Cardiac fibroblast (primary cell): Measurements from ENCODE around the gene KCTD12.

Experiments used
- DNase-seq, 2 donors: peaks; one replicate each; pipeline versions ENCODE4 v3.0.0 to v3.0.0-alpha.2; 2010; ENCODE audit warnings: low read depth in 2 of 2
- H3K4me3 ChIP-seq, 2 donors: replicated peaks in 1 of 2; 1 replicate in 1 of 2; 2 replicates in 1 of 2; pipeline ENCODE4 v1.5.1; 2011; ENCODE audit warnings: low read depth in 2 of 2, low read length in 2 of 2, mild to moderate bottlenecking in 2 of 2, moderate library complexity in 1 of 2
- TF ChIP-seq, protein P1 (sequence below): IDR thresholded peaks from one replicate; pipeline ENCODE4 v1.5.1; 2011; ENCODE audit warnings: low read depth, mild to moderate bottlenecking, low read length, inconsistent platforms

The KCTD12 gene

DNA sequence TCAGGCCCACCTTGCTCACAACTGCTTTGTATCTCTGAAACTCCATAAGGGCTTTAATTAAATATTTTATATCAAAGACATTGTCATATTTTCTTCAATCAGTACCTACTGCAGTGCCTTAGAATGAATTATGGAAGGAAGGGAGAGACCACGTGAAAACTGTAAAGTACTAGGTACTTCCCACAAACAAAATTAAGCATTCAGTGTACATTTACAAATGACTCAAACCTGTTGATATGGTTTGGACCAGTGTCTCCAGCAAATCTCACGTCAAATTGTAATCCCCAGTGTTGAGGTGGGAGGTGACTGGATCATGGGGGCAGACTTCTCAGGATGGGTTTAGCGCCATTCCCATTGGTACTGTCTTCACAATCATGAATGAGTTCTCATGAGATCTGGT is 23.2 kb downstream of the KCTD12 start:
- H3K4me3 ChIP-seq = no peak overlapping the region
- TF ChIP-seq, protein P1, sequence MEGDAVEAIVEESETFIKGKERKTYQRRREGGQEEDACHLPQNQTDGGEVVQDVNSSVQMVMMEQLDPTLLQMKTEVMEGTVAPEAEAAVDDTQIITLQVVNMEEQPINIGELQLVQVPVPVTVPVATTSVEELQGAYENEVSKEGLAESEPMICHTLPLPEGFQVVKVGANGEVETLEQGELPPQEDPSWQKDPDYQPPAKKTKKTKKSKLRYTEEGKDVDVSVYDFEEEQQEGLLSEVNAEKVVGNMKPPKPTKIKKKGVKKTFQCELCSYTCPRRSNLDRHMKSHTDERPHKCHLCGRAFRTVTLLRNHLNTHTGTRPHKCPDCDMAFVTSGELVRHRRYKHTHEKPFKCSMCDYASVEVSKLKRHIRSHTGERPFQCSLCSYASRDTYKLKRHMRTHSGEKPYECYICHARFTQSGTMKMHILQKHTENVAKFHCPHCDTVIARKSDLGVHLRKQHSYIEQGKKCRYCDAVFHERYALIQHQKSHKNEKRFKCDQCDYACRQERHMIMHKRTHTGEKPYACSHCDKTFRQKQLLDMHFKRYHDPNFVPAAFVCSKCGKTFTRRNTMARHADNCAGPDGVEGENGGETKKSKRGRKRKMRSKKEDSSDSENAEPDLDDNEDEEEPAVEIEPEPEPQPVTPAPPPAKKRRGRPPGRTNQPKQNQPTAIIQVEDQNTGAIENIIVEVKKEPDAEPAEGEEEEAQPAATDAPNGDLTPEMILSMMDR = no peak
- no peak for DNase-seq

DNA sequence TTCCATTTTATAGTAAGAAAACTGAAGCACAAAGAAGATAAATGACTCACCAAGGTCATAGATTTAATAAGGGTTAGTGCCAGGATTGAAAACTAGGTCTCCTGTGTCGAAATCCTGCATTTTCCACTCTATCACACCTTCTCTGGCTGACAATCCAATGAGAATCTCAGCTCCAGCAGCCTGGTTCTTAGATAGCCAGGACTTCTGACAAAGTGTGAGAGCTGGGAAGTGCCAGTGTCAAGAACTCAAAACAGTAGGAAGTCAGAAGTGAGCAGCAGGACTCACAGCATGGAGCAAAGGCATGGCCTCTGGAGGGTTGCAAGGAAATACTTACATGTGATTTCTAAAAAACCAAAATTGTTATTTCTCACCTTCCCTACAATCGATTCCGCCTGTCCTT is 24.3 kb downstream of the KCTD12 start:
- DNase-seq = peak in 1 of 2 donors; percentile 18
- TF ChIP-seq, protein P1 = no peak
- H3K4me3 ChIP-seq = no peak overlapping the region

GRCh38 chr13:76860706-76861105 is 25.5 kb downstream of the KCTD12 start:
- no peak overlapping the region for H3K4me3 ChIP-seq
- TF ChIP-seq, protein P1 = no peak
- DNase-seq = no peak

GRCh38 chr13:76854894-76855293 is 31.3 kb downstream of the KCTD12 start:
- TF ChIP-seq, protein P1 = no peak
- no peak overlapping the region for H3K4me3 ChIP-seq
- DNase-seq = peak; percentile 26 to 44

GRCh38 chr13:76853921-76854608 is 32.1 kb downstream of the KCTD12 start:
- H3K4me3 ChIP-seq = no peak overlapping the region
- DNase-seq = no peak
- TF ChIP-seq, protein P1 = no peak

GRCh38 chr13:76853481-76853880 is 32.7 kb downstream of the KCTD12 start:
- TF ChIP-seq, protein P1 = no peak
- H3K4me3 ChIP-seq = no peak overlapping the region
- peak; percentile 11 to 35 for DNase-seq

GRCh38 chr13:76852986-76853385 is 33.2 kb downstream of the KCTD12 start:
- peak; percentile 76 to 85 for DNase-seq
- no peak overlapping the region for H3K4me3 ChIP-seq
- TF ChIP-seq, protein P1 = no peak
